Astrocyte (in vitro differentiated cells and primary cell): ENCODE measurements around the gene RAVER1. TPM values are rescaled to one million over a fixed set of nuclear protein-coding genes. Genes with fewer than 3 reads are reported as not detected.

Source experiments
- DNase-seq: peaks from one replicate; pipeline ENCODE4 v3.0.0-alpha.2; 2010; ENCODE audit warnings: low read depth
- FAIRE-seq: peaks from 2 replicates; lab custom pipeline; 2011; peaks lifted over from hg19 to GRCh38; lab: Jason Lieb, UNC
- H2AFZ ChIP-seq: 2 replicates; pipeline ENCODE4 v1.6.0; 2012; ENCODE audit warnings: low read depth, low read length, inconsistent platforms
- H3K27ac ChIP-seq: 2 replicates; pipeline ENCODE4 v1.5.1; 2011; ENCODE audit warnings: low read depth, low read length, inconsistent platforms
- H3K27me3 ChIP-seq: 2 replicates; pipeline ENCODE4 v1.6.0; 2011; ENCODE audit warnings: low read length, inconsistent platforms; ENCODE audit not compliant: insufficient read depth
- H3K36me3 ChIP-seq: 2 replicates; pipeline ENCODE4 v1.5.1; 2011; ENCODE audit warnings: low read length, inconsistent platforms; ENCODE audit not compliant: insufficient read depth
- H3K4me1 ChIP-seq: 2 replicates; pipeline ENCODE4 v1.5.1; 2011; ENCODE audit warnings: low read length, inconsistent platforms; ENCODE audit not compliant: insufficient read depth
- H3K4me2 ChIP-seq: 2 replicates; pipeline ENCODE4 v1.6.0; 2012; ENCODE audit warnings: low read length, inconsistent platforms
- H3K4me3 ChIP-seq: 2 replicates; pipeline ENCODE4 v1.5.1; 2011; ENCODE audit warnings: low read depth, mild to moderate bottlenecking, low read length, inconsistent platforms; ENCODE audit not compliant: insufficient read depth
- H3K79me2 ChIP-seq: 2 replicates; pipeline ENCODE4 v1.6.0; 2012; ENCODE audit warnings: mild to moderate bottlenecking, low read length, inconsistent platforms; ENCODE audit not compliant: insufficient read depth
- H3K9ac ChIP-seq: 2 replicates; pipeline ENCODE4 v1.6.0; 2012; ENCODE audit warnings: mild to moderate bottlenecking, low read length, inconsistent platforms
- H3K9me3 ChIP-seq: 2 replicates; pipeline ENCODE4 v1.5.1; 2012; ENCODE audit warnings: low read depth, mild to moderate bottlenecking, low read length, inconsistent platforms; ENCODE audit not compliant: insufficient read depth
- H4K20me1 ChIP-seq: 2 replicates; pipeline ENCODE4 v1.6.0; 2012; ENCODE audit warnings: low read length, inconsistent platforms; ENCODE audit not compliant: insufficient read depth
- H3K27ac Mint-ChIP-seq: one replicate; pipeline ENCODE4 v1.8.0; 2021; ENCODE audit warnings: mild to moderate bottlenecking, mixed read lengths; ENCODE audit not compliant: unreplicated experiment
- H3K27me3 Mint-ChIP-seq: one replicate; pipeline ENCODE4 v1.8.0; 2021; ENCODE audit warnings: low read depth, mixed read lengths; ENCODE audit not compliant: unreplicated experiment
- H3K36me3 Mint-ChIP-seq: one replicate; pipeline ENCODE4 v1.8.0; 2021; ENCODE audit warnings: low read depth, mixed read lengths; ENCODE audit not compliant: unreplicated experiment
- H3K4me1 Mint-ChIP-seq: one replicate; pipeline ENCODE4 v1.8.0; 2021; ENCODE audit warnings: low read depth, mixed read lengths; ENCODE audit not compliant: unreplicated experiment
- H3K4me3 Mint-ChIP-seq: one replicate; pipeline ENCODE4 v1.8.0; 2021; ENCODE audit warnings: mild to moderate bottlenecking, moderate library complexity, mixed read lengths; ENCODE audit not compliant: unreplicated experiment
- H3K9me3 Mint-ChIP-seq: one replicate; pipeline ENCODE4 v1.8.0; 2021; ENCODE audit warnings: mild to moderate bottlenecking, mixed read lengths; ENCODE audit not compliant: unreplicated experiment
- CTCF ChIP-seq: IDR thresholded peaks from 2 replicates; pipeline ENCODE4 v1.5.1; 2011; ENCODE audit warnings: low read depth, mild to moderate bottlenecking, inconsistent platforms, low read length, moderate library complexity; ENCODE audit not compliant: insufficient read depth
- EZH2 ChIP-seq: IDR thresholded peaks from 2 replicates; pipeline ENCODE4 v1.6.1; 2012; ENCODE audit warnings: mild to moderate bottlenecking, low read length, inconsistent platforms; ENCODE audit not compliant: insufficient read depth
- total RNA-seq: library from RNA; stranded (reverse); gene quantifications from 2 replicates; pipeline ENCODE4 v1.2.1, GENCODE V29; 2021

The RAVER1 gene
- total RNA-seq, 1 donor from 2014 or later: 29.6 TPM

GRCh38 chr19:10279737-10280442, 53.4 kb downstream of the RAVER1 start:
- Histone ChIP-seq H3K9ac (no peak overlapping the region), H3K4me2 (no peak overlapping the region), H4K20me1 (no peaks in the 10 kb centered on the region), H3K9me3 (no peaks in the 10 kb centered on the region), H2AFZ (no peak overlapping the region), H3K27ac (no peak overlapping the region), H3K4me3 (no peak overlapping the region), H3K79me2 (no peaks in the 10 kb centered on the region), H3K36me3 (no peaks in the 10 kb centered on the region), H3K27me3 (peaks cover 2% of the 10 kb centered on the region), H3K4me1 (no peaks in the 10 kb centered on the region)
- DNase-seq (no peak), FAIRE-seq (no peak)
- no peak overlapping the region for H3K27ac Mint-ChIP-seq
- no peaks in the 10 kb centered on the region for H3K36me3 Mint-ChIP-seq
- peaks cover 18% of the 10 kb centered on the region for H3K27me3 Mint-ChIP-seq
- H3K4me1 Mint-ChIP-seq: no peaks in the 10 kb centered on the region
- H3K9me3 Mint-ChIP-seq: no peaks in the 10 kb centered on the region
- TF ChIP-seq EZH2 (no peak), CTCF (no peak)
- H3K4me3 Mint-ChIP-seq: no peak overlapping the region

- no peaks in the 10 kb centered on the region for H3K9me3 Mint-ChIP-seq
- H3K4me1 Mint-ChIP-seq: no peaks in the 10 kb centered on the region
- H3K36me3 Mint-ChIP-seq: no peaks in the 10 kb centered on the region
- DNase-seq (no peak), FAIRE-seq (no peak)
- Histone ChIP-seq H4K20me1 (no peaks in the 10 kb centered on the region), H3K9me3 (no peaks in the 10 kb centered on the region), H3K27me3 (peaks cover 3% of the 10 kb centered on the region), H3K4me2 (no peak overlapping the region), H3K4me1 (no peaks in the 10 kb centered on the region), H3K79me2 (no peaks in the 10 kb centered on the region), H3K27ac (no peak overlapping the region), H3K36me3 (no peaks in the 10 kb centered on the region), H3K9ac (no peak overlapping the region), H2AFZ (no peak overlapping the region), H3K4me3 (no peak overlapping the region)
- no peak overlapping the region for H3K27ac Mint-ChIP-seq
- no peak for TF ChIP-seq EZH2
- TF ChIP-seq CTCF: no peak
- H3K27me3 Mint-ChIP-seq: peaks cover 26% of the 10 kb centered on the region
- H3K4me3 Mint-ChIP-seq: no peak overlapping the region
These were observed 54.4 kb downstream of the RAVER1 start for GRCh38 chr19:10278935-10279334.
